ENCODE results near the gene MAP3K5.

DNA sequence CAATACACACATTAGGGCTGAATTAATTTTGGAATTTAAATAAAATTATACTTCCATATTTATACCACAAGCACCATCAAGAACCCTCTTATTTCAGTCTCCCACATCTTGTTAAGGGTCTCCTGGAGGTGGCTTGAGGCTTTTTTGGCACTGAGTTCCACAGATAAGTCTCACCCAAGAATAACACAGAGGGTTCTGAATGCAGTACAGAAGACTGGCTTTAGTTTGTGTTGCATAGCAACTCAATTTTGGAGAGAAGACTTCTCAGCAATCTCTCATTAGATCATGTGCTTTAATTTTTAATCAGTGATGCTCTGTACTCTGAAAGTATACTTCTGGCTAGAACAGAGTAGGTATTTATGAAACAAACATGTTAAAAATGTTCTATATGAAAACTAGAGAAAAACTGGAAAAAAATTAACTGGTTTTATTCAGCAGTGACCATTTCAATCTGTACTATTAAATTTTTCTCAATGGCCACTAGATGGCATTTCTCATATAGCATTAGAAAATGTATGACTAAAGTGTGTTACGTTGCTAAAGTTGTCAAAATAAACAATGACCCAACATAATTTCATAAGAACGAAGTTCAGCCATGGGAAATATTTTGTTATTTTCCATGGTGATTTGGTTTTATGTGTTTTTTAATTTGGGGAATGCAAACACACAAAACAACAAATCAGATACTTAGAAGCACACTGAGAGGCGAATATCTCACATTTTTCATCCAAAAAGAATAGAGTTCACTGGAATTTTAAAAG, 209.4 kb downstream of the MAP3K5 start:
- TF ChIP-seq, protein P1, sequence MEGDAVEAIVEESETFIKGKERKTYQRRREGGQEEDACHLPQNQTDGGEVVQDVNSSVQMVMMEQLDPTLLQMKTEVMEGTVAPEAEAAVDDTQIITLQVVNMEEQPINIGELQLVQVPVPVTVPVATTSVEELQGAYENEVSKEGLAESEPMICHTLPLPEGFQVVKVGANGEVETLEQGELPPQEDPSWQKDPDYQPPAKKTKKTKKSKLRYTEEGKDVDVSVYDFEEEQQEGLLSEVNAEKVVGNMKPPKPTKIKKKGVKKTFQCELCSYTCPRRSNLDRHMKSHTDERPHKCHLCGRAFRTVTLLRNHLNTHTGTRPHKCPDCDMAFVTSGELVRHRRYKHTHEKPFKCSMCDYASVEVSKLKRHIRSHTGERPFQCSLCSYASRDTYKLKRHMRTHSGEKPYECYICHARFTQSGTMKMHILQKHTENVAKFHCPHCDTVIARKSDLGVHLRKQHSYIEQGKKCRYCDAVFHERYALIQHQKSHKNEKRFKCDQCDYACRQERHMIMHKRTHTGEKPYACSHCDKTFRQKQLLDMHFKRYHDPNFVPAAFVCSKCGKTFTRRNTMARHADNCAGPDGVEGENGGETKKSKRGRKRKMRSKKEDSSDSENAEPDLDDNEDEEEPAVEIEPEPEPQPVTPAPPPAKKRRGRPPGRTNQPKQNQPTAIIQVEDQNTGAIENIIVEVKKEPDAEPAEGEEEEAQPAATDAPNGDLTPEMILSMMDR (IDR thresholded peaks at IDR 0.05; ENCODE audit: low read length), result peak; percentile 71
- no peak for TF ChIP-seq EZH2 (IDR thresholded peaks at IDR 0.05; ENCODE audit: borderline replicate concordance, low read length)

All from OCI-LY1 (cell line).